Endothelial cell of umbilical vein (primary cell): ENCODE results near the gene FOXK1. TPM values are rescaled to one million over a fixed set of nuclear protein-coding genes. Genes with fewer than 3 reads are reported as not detected.

Experiments
- BruUV-seq: library from RNA; stranded (reverse); fragments of 400-500 nt; replicated peaks from 2 replicates; lab custom pipeline; 2021; lab: Mats Ljungman, UMichigan
- CTCF ChIA-PET: fragments of 300-600, 350-600 bp; sonication (Branson Sonifier 250); formaldehyde crosslinking; loops from one replicate; lab custom pipeline; 2021; ENCODE audit warnings: antibody characterized with exemption, inconsistent platforms; lab: Charles Lee
- POLR2A ChIA-PET: fragments of 300-600, 350-600 bp; sonication (Branson Sonifier 250); formaldehyde crosslinking; loops from one replicate; lab custom pipeline; 2021; ENCODE audit warnings: antibody characterized with exemption, inconsistent platforms; lab: Charles Lee
- DNase-seq: peaks from one replicate; pipeline ENCODE4 v3.0.0-alpha.2; 2011; ENCODE audit warnings: low read depth, low spot score
- FAIRE-seq: peaks from 2 replicates; lab custom pipeline; 2011; peaks lifted over from hg19 to GRCh38; lab: Jason Lieb, UNC
- H2AFZ ChIP-seq: 2 replicates; pipeline ENCODE4 v1.6.0; 2012; ENCODE audit warnings: low read depth, low read length, control low read depth, inconsistent platforms
- H3K27ac ChIP-seq: 2 replicates; pipeline ENCODE4 v1.5.1; 2011; ENCODE audit warnings: low read depth, mild to moderate bottlenecking, control low read depth, low read length, moderate library complexity; ENCODE audit not compliant: insufficient read depth
- H3K27me3 ChIP-seq, 2 experiments: 2 replicates each; pipeline versions ENCODE4 v1.6.0 to v1.6.1; 2011; ENCODE audit warnings: low read length in 2 of 2, mixed read lengths in 1 of 2; ENCODE audit not compliant: control insufficient read depth in 2 of 2, insufficient read depth in 2 of 2
- H3K36me3 ChIP-seq, 2 experiments: 2 replicates in 1 of 2; 3 replicates in 1 of 2; pipeline ENCODE4 v1.5.1; 2011; ENCODE audit warnings: low read length in 2 of 2, mild to moderate bottlenecking in 1 of 2, moderate library complexity in 1 of 2; ENCODE audit not compliant: control insufficient read depth in 2 of 2, insufficient read depth in 2 of 2; ENCODE audit errors: extremely low read depth in 1 of 2
- H3K4me1 ChIP-seq: 3 replicates; pipeline ENCODE4 v1.5.1; 2011; ENCODE audit warnings: mild to moderate bottlenecking, low read length; ENCODE audit not compliant: control insufficient read depth, insufficient read depth; ENCODE audit errors: extremely low read depth
- H3K4me2 ChIP-seq: 2 replicates; pipeline ENCODE4 v1.6.1; 2011; ENCODE audit warnings: low read length, control low read depth, mixed read lengths; ENCODE audit not compliant: insufficient read depth
- H3K4me3 ChIP-seq, 3 experiments: fragments of 200-600 bp in 1 of 3; sonication (generic), shearing (Covaris generic) in 1 of 3; replicated peaks in 1 of 3; 2 replicates each; pipeline ENCODE4 v1.5.1; 2011 to 2016; ENCODE audit warnings: control low read depth in 3 of 3, low read length in 3 of 3, mild to moderate bottlenecking in 2 of 3, inconsistent platforms in 1 of 3, low read depth in 1 of 3, moderate library complexity in 1 of 3; ENCODE audit not compliant: insufficient read depth in 1 of 3
- H3K79me2 ChIP-seq: 2 replicates; pipeline ENCODE4 v1.6.0; 2012; ENCODE audit warnings: low read length, inconsistent platforms; ENCODE audit not compliant: control insufficient read depth, insufficient read depth
- H3K9ac ChIP-seq: replicated peaks from 2 replicates; pipeline ENCODE3; 2011; ENCODE audit warnings: low read length, control low read depth; ENCODE audit not compliant: insufficient read depth; ENCODE audit errors: extremely low read depth
- H3K9me1 ChIP-seq: replicated peaks from 3 replicates; pipeline ENCODE4 v1.6.0; 2011; ENCODE audit warnings: mild to moderate bottlenecking, low read length; ENCODE audit not compliant: control insufficient read depth, insufficient read depth; ENCODE audit errors: extremely low read depth
- H3K9me3 ChIP-seq: replicated peaks from 2 replicates; pipeline ENCODE4 v1.5.1; 2012; ENCODE audit warnings: low read length, inconsistent platforms; ENCODE audit not compliant: control insufficient read depth, insufficient read depth
- H4K20me1 ChIP-seq: replicated peaks from 2 replicates; pipeline ENCODE3; 2011; ENCODE audit warnings: mild to moderate bottlenecking, low read length; ENCODE audit not compliant: control insufficient read depth, insufficient read depth; ENCODE audit errors: extremely low read depth
- CTCF ChIP-seq, 2 donors: IDR thresholded peaks; 1 replicate in 1 of 2; 2 replicates in 1 of 2; pipeline ENCODE4 v1.5.1; 2011; ENCODE audit warnings: low read length in 2 of 2, mild to moderate bottlenecking in 2 of 2, moderate library complexity in 2 of 2, control low read depth in 1 of 2, inconsistent platforms in 1 of 2, low read depth in 1 of 2; ENCODE audit not compliant: insufficient read depth in 1 of 2; ENCODE audit errors: extremely low read depth in 1 of 2
- EZH2 ChIP-seq: IDR thresholded peaks from 2 replicates; pipeline ENCODE4 v1.6.1; 2012; ENCODE audit warnings: borderline replicate concordance, low read depth, mild to moderate bottlenecking, moderate library complexity, low read length, inconsistent platforms; ENCODE audit not compliant: severe bottlenecking
- FOS ChIP-seq: IDR thresholded peaks from 2 replicates; pipeline ENCODE4 v1.6.1; 2011; ENCODE audit warnings: mild to moderate bottlenecking, low read length, moderate library complexity, borderline replicate concordance; ENCODE audit not compliant: insufficient read depth
- GATA2 ChIP-seq: IDR thresholded peaks from 2 replicates; pipeline ENCODE4 v1.7.0; 2011; ENCODE audit warnings: low read depth, mild to moderate bottlenecking, moderate library complexity, mixed read lengths, low read length; ENCODE audit not compliant: insufficient read length, insufficient read depth
- JUN ChIP-seq: IDR thresholded peaks from 2 replicates; pipeline ENCODE4 v1.6.1; 2011; ENCODE audit warnings: borderline replicate concordance, low read depth; ENCODE audit not compliant: insufficient read length, insufficient read depth
- MAX ChIP-seq: IDR thresholded peaks from 2 replicates; pipeline ENCODE4 v1.6.1; 2011; ENCODE audit not compliant: insufficient read depth, insufficient read length
- MYC ChIP-seq: IDR thresholded peaks from one replicate; pipeline ENCODE4 v1.6.1; 2011; ENCODE audit warnings: mild to moderate bottlenecking, low read depth, low read length
- POLR2A ChIP-seq: IDR thresholded peaks from 2 replicates; pipeline ENCODE4 v1.6.1; 2012; ENCODE audit warnings: low read depth, mild to moderate bottlenecking, control low read depth, low read length
- POLR2AphosphoS5 ChIP-seq: IDR thresholded peaks from 2 replicates; pipeline ENCODE4 v1.6.1; 2012; ENCODE audit warnings: low read depth, mild to moderate bottlenecking, control low read depth, low read length, moderate library complexity; ENCODE audit not compliant: insufficient read depth
- dilution Hi-C: fragments of 300-500 bp; cut with MboI; formaldehyde crosslinking; loops from one replicate; pipeline ENCODE4 v1.15.0; 2019; ENCODE audit warnings: low sequenced_read_pairs; ENCODE audit not compliant: extremely low pct_ligation_motif_present
- intact Hi-C: fragments of 100-400 bp; cut with micrococcal nuclease; formaldehyde crosslinking; loops from one replicate; pipeline ENCODE4 v1.10.0; 2022
- polyA plus RNA-seq, 4 experiments: library from polyadenylated mRNA; depleted of rRNA in 3 of 4; stranded (reverse) in 3 of 4; unstranded in 1 of 4; fragments of >200 nt; gene quantifications; 2 replicates each; pipeline versions ENCODE4 v1.2.1 to v1.2.3, GENCODE V29; 2011 to 2012; ENCODE audit warnings: missing spikeins in 1 of 4
- total RNA-seq: library from RNA; stranded (reverse); gene quantifications from 2 replicates; pipeline ENCODE4 v1.2.3, GENCODE V29; 2021

FOXK1 gene
- total and polyA plus RNA-seq, 2 donors (not counting 3 experiments of a cell fraction or from before 2014, with no cell fraction given), result 8.0 to 52.1 TPM

- TSS peak; percentile 10 for BruUV-seq
- Histone ChIP-seq H3K27ac (no peak overlapping the region), H3K9ac (no peak overlapping the region), H3K9me1 (no peaks in the 10 kb centered on the region), H3K4me2 (no peak overlapping the region), H2AFZ (no peak overlapping the region), H3K79me2 (no peaks in the 10 kb centered on the region), H3K27me3 (no peaks in the 10 kb centered on the region), H3K36me3 (peaks cover 7 to 28% of the 10 kb centered on the region in 2 experiments), H3K4me1 (no peaks in the 10 kb centered on the region), H4K20me1 (no peaks in the 10 kb centered on the region), H3K9me3 (no peaks in the 10 kb centered on the region), H3K4me3 (no peak overlapping the region)
- no peak for DNase-seq
- dilution Hi-C loops (no loop called here), intact Hi-C loops (no loop called here)
- TF ChIP-seq POLR2A (no peak), MAX (no peak), POLR2AphosphoS5 (no peak), EZH2 (no peak), CTCF (IDR thresholded peaks at IDR 0.05; ENCODE audit: extremely low read depth in 1 of 2, insufficient read depth in 1 of 2, low read depth in 1 of 2, low read length in 2 of 2) (no peak), MYC (no peak), FOS (no peak), JUN (no peak), GATA2 (no peak)
- ChIA-PET POLR2A (interaction anchor here (1.5 kb wide), 1 partner anchor 16 kb away, joined by 4 read pairs; the partner anchor contains the start of gene AP5Z1), CTCF (interaction anchor here (1.1 to 9.9 kb wide), 11 partner anchors 9 to 294 kb away, joined by 3 to 104 read pairs (median 4); partner anchors contain the start of genes AP5Z1 and RADIL)
- FAIRE-seq, result no peak
These were observed 109.1 kb downstream of the FOXK1 start for GRCh38 chr7:4791101-4791737.
